A549 (cell line): ENCODE data around the gene NDUFB2. TPM values are rescaled to one million over a fixed set of nuclear protein-coding genes. Genes with fewer than 3 reads are reported as not detected.

ENCODE experiments used
- ATAC-seq, 2 experiments: fragments of 200-7000 bp in 1 of 2; fragments of >200 bp in 1 of 2; cut with Nextera tagmentation in 1 of 2; cut with Tn5 transposase in 1 of 2; 3 replicates each; pipeline versions ENCODE4 v1.8.0 to v1.9.1; 2018 to 2020; ENCODE audit warnings: mild to moderate bottlenecking in 1 of 2, moderate library complexity in 1 of 2
- CTCF ChIA-PET: fragments of 300-600 bp; sonication (Branson Sonifier 250); formaldehyde crosslinking; extraction: SDS; loops from one replicate; lab custom pipeline; 2021; ENCODE audit warnings: antibody characterized with exemption, inconsistent platforms; lab: Yijun Ruan, JAX
- POLR2A ChIA-PET: fragments of 350-600 bp; formaldehyde crosslinking; extraction: SDS; loops from one replicate; lab custom pipeline; 2021; ENCODE audit warnings: antibody characterized with exemption, inconsistent platforms; lab: Yijun Ruan, JAX
- DNase-seq, 2 experiments: peaks; one replicate each; pipeline versions ENCODE4 v3.0.0 to v3.0.0-alpha.2; 2011 to 2016; ENCODE audit warnings: low read depth in 1 of 2, low spot score in 1 of 2
- FAIRE-seq: peaks from 2 replicates; lab custom pipeline; 2011; peaks lifted over from hg19 to GRCh38; lab: Jason Lieb, UNC
- H3K27ac ChIP-seq, 2 experiments: fragments of >200 bp; sonication (Bioruptor Twin); formaldehyde crosslinking; 3 replicates each; pipeline ENCODE4 v1.5.1; 2016 to 2017
- H3K4me1 ChIP-seq: fragments of >200 bp; sonication (Bioruptor Twin); formaldehyde crosslinking; 3 replicates; pipeline ENCODE4 v1.6.1; 2016
- H3K4me2 ChIP-seq: fragments of >200 bp; sonication (Bioruptor Twin); formaldehyde crosslinking; 3 replicates; pipeline ENCODE4 v1.6.1; 2016
- H3K4me3 ChIP-seq: fragments of >200 bp; sonication (Bioruptor Twin); formaldehyde crosslinking; 3 replicates; pipeline ENCODE4 v1.5.1; 2016
- H3K9me3 ChIP-seq: fragments of >200 bp; sonication (Bioruptor Twin); formaldehyde crosslinking; 3 replicates; pipeline ENCODE4 v1.6.1; 2016
- BHLHE40 ChIP-seq: IDR thresholded peaks from 2 replicates; pipeline ENCODE4 v1.6.1; 2012; ENCODE audit warnings: low read depth, low read length, inconsistent platforms
- CBX8 ChIP-seq: fragments of 200-600 bp; sonication (generic); IDR thresholded peaks from 2 replicates; pipeline ENCODE4 v1.6.1; 2016
- EHMT2 ChIP-seq: fragments of 200-600 bp; sonication (generic); IDR thresholded peaks from 2 replicates; pipeline ENCODE4 v1.6.1; 2016; ENCODE audit warnings: antibody characterized with exemption, low read depth, mild to moderate bottlenecking, moderate library complexity
- ESRRA ChIP-seq: fragments of 150-350 bp; IDR thresholded peaks from 2 replicates; pipeline ENCODE4 v1.6.1; 2014; ENCODE audit warnings: mild to moderate bottlenecking, low read length, borderline replicate concordance
- FOXS1 ChIP-seq: fragments of 250-450 bp; sonication (Bioruptor Pico); IDR thresholded peaks from 2 replicates; pipeline ENCODE4 v1.5.0; 2020; ENCODE audit warnings: mild to moderate bottlenecking, moderate library complexity
- HEYL ChIP-seq: fragments of 250-450 bp; sonication (Bioruptor Pico); IDR thresholded peaks from 2 replicates; pipeline ENCODE4 v1.8.0; 2021; ENCODE audit warnings: mild to moderate bottlenecking, moderate library complexity
- HOXB5 ChIP-seq: fragments of 250-450 bp; sonication (Bioruptor Pico); IDR thresholded peaks from 2 replicates; pipeline ENCODE4 v1.5.0; 2020; ENCODE audit warnings: mild to moderate bottlenecking, moderate library complexity
- NFE2L2 ChIP-seq: fragments of 150-350 bp; conservative IDR thresholded peaks from 2 replicates; pipeline ENCODE4 v1.6.1; 2014; ENCODE audit warnings: low read length
- NPAS2 ChIP-seq: fragments of 250-450 bp; sonication (Bioruptor Pico); IDR thresholded peaks from 2 replicates; pipeline ENCODE4 v1.8.0; 2022; ENCODE audit warnings: mild to moderate bottlenecking, moderate library complexity, borderline replicate concordance
- RARB ChIP-seq: fragments of 250-450 bp; sonication (Bioruptor Pico); IDR thresholded peaks from 2 replicates; pipeline ENCODE4 v1.8.0; 2021; ENCODE audit warnings: mild to moderate bottlenecking, moderate library complexity
- RCOR1 ChIP-seq: fragments of 150-350 bp; IDR thresholded peaks from 2 replicates; pipeline ENCODE4 v1.6.1; 2014; ENCODE audit warnings: antibody characterized with exemption, low read length, low read depth
- RNF2 ChIP-seq: fragments of 200-600 bp; sonication (generic); IDR thresholded peaks from 2 replicates; pipeline ENCODE4 v1.6.1; 2016; ENCODE audit warnings: low read depth, mild to moderate bottlenecking, antibody characterized with exemption, moderate library complexity, borderline replicate concordance
- SREBF2 ChIP-seq: fragments of 450-650 bp; IDR thresholded peaks from 2 replicates; pipeline ENCODE4 v1.6.1; 2014; ENCODE audit warnings: mild to moderate bottlenecking, moderate library complexity
- ZC3H11A ChIP-seq: fragments of 450-650 bp; IDR thresholded peaks from 2 replicates; pipeline ENCODE4 v1.6.1; 2014; ENCODE audit warnings: antibody characterized with exemption, mild to moderate bottlenecking
- WGBS: methylation state at CpG from one replicate; pipeline ENCODE4 v1.1.6; 2017; ENCODE audit errors: missing lambda C conversion rate; 5-methylcytosine and 5-hydroxymethylcytosine counted together
- polyA plus RNA-seq, 4 experiments: library from polyadenylated mRNA; depleted of rRNA in 3 of 4; stranded (reverse); fragments of >200 nt; fragmentation: RNase III in 1 of 4; extraction: RNeasy Plus Mini Kit Qiagen cat#74134 plus additional on column Dnase treatment in 1 of 4; gene quantifications; 2 replicates in 3 of 4; 3 replicates in 1 of 4; pipeline ENCODE4 v1.2.3, GENCODE V29; 2011 to 2017
- TF ChIP-seq, protein P1 (sequence below): fragments of >200 bp; sonication (Bioruptor Twin); formaldehyde crosslinking; IDR thresholded peaks from 3 replicates; pipeline ENCODE4 v1.5.1; 2016
- TF ChIP-seq, protein P2 (sequence below): fragments of 150-350 bp; IDR thresholded peaks from 2 replicates; pipeline ENCODE4 v1.6.1; 2014; ENCODE audit warnings: low read depth, mild to moderate bottlenecking, low read length

The NDUFB2 gene
- polyA plus RNA-seq, 2 of the 4 experiments (the other 2 are of a cell fraction) = 370 to 381 TPM

DNA sequence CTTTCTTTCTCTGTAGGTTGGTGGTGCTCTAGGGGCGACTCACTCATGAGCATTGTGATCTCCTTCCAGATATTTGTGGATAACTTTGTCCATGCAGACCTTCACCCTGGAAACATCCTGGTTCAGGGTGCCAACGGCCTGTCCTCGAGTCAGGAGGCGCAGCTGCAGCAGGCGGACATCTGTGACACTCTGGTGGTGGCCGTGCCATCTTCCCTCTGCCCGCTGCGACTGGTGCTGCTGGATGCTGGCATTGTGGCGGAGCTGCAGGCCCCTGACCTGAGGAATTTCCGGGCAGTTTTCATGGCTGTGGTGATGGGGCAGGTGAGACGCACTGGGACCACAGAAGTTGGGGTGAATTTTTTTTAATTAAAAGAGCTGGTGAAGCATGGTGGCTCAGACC lies 9.6 kb upstream of the NDUFB2 start:
- FAIRE-seq = no peak
- CTCF ChIA-PET = interaction anchor here (1.1 to 1.3 kb wide), 2 partner anchors 27 to 31 kb away, joined by 3 to 4 read pairs; no protein-coding TSS in a partner anchor

DNA sequence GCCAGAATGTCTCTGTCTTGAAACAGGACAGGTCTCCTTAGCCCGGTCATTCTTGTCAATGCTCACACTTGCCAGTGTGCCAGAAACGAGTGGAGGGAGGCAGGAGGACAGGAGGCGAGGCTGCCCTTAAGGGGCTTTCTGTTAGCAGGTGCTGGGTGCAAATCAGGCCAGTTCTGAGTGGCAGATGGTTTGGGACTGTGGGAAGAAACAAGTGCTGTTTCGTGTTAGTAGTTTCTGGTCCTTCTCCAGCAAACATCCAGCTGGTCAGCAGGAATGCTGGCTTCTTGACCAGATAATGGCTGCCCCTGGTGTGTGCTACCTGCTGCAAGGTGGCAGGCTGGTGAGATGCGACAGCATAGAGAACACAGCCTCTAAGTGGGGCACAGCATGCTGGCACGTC lies 8.2 kb upstream of the NDUFB2 start:
- DNase-seq = no peak
- H3K27ac ChIP-seq = no peak overlapping the region
- 86% methylated on average over 6 of the region's 6 CpGs for WGBS
- H3K4me1 ChIP-seq = no peaks in the 10 kb centered on the region
- FAIRE-seq = no peak
- POLR2A ChIA-PET = no interaction called here
- H3K4me3 ChIP-seq = no peak overlapping the region
- no peaks in the 10 kb centered on the region for H3K9me3 ChIP-seq
- no peak overlapping the region for H3K4me2 ChIP-seq
- ATAC-seq = no peak
- CTCF ChIA-PET = interaction anchor here (1.9 kb wide), 1 partner anchor 35 kb away, joined by 7 read pairs; no protein-coding TSS in a partner anchor
- no peak for TF ChIP-seq HEYL
- TF ChIP-seq RNF2 = no peak
- TF ChIP-seq EHMT2 = no peak
- TF ChIP-seq HOXB5 (CRISPR knock-in tag) = no peak
- TF ChIP-seq, protein P1, sequence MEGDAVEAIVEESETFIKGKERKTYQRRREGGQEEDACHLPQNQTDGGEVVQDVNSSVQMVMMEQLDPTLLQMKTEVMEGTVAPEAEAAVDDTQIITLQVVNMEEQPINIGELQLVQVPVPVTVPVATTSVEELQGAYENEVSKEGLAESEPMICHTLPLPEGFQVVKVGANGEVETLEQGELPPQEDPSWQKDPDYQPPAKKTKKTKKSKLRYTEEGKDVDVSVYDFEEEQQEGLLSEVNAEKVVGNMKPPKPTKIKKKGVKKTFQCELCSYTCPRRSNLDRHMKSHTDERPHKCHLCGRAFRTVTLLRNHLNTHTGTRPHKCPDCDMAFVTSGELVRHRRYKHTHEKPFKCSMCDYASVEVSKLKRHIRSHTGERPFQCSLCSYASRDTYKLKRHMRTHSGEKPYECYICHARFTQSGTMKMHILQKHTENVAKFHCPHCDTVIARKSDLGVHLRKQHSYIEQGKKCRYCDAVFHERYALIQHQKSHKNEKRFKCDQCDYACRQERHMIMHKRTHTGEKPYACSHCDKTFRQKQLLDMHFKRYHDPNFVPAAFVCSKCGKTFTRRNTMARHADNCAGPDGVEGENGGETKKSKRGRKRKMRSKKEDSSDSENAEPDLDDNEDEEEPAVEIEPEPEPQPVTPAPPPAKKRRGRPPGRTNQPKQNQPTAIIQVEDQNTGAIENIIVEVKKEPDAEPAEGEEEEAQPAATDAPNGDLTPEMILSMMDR = no peak

More for the DNA sequence above, 9.6 kb upstream of the NDUFB2 start:
- no peaks in the 10 kb centered on the region for H3K4me1 ChIP-seq
- H3K9me3 ChIP-seq = no peaks in the 10 kb centered on the region
- ATAC-seq = no peak
- DNase-seq = no peak
- POLR2A ChIA-PET = no interaction called here
- no peak overlapping the region for H3K4me3 ChIP-seq
- WGBS = 96% methylated on average over 6 of the region's 11 CpGs
- no peak overlapping the region for H3K27ac ChIP-seq
- no peak for TF ChIP-seq CBX8
- no peak for TF ChIP-seq RARB
- no peak for TF ChIP-seq BHLHE40
- no peak for TF ChIP-seq ZC3H11A
- no peak for TF ChIP-seq NPAS2 (CRISPR knock-in tag)
- TF ChIP-seq RCOR1 = no peak
- TF ChIP-seq NFE2L2 = no peak
- no peak for TF ChIP-seq ESRRA
- TF ChIP-seq, protein P1 = no peak
- no peak overlapping the region for H3K4me2 ChIP-seq

DNA sequence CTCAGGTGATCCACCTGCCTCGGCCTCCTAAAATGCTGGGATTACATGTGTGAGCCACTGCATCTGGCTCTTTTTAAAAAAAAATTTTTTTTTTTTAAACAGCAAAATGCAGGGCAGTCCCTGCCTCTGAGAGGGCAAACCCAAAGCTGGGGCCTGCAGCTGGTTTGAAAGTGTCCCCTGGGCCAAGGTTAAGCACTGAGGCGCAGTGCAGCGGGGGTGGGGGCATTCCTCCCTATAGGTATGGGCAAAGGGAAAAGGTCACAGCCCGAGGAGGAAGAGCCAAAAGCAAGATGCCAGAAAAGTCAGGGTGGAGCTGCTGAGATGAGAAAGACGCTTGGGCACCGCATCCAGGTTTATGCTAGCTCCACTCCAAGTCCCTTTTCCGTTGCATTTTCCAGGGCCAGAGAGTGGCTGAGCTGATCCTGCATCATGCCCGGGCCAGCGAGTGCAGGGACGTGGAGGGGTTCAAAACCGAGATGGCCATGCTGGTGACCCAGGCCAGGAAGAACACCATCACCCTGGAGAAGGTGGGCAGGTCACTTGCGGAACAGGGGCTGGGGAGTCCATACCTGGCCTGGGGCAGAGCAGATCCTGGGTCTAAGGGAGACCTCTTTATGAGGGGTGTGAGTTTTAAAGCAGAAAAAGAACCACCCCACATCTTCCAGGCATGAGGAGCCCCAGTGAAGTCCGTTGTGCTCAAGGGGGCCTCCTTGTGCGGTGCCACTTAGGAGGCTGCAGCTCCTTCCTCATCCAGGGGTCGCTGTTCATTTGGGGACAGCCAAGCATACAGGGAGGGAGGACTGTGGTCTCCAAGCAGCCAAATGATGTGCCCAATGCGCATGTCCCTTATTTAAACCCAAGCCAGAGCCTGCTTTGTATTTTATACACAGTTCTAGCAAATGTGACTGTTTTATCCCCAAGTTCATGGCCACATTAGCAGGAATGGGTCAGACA lies 7.0 kb upstream of the NDUFB2 start:
- H3K4me2 ChIP-seq = no peak overlapping the region
- TF ChIP-seq FOXS1 = no peak
- TF ChIP-seq RCOR1 = no peak
- no peak for TF ChIP-seq SREBF2
- TF ChIP-seq, protein P2, sequence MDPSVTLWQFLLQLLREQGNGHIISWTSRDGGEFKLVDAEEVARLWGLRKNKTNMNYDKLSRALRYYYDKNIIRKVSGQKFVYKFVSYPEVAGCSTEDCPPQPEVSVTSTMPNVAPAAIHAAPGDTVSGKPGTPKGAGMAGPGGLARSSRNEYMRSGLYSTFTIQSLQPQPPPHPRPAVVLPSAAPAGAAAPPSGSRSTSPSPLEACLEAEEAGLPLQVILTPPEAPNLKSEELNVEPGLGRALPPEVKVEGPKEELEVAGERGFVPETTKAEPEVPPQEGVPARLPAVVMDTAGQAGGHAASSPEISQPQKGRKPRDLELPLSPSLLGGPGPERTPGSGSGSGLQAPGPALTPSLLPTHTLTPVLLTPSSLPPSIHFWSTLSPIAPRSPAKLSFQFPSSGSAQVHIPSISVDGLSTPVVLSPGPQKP = no peak
- TF ChIP-seq, all 56 proteins: peak for 0
- Histone ChIP-seq H3K4me1 (no peaks in the 10 kb centered on the region), H3K27ac (no peak overlapping the region), H3K9me3 (no peaks in the 10 kb centered on the region), H3K4me3 (no peak overlapping the region)
- FAIRE-seq (no peak), ATAC-seq (no peak), DNase-seq (no peak)
- CTCF ChIA-PET = interaction anchor here (1.0 to 1.9 kb wide), 2 partner anchors 14 to 37 kb away, joined by 7 to 8 read pairs; no protein-coding TSS in a partner anchor
- POLR2A ChIA-PET = no interaction called here
- 95% methylated on average over 16 of the region's 16 CpGs for WGBS
